H1 (cell line): ENCODE data around the gene KLF6. TPM values are rescaled to one million over a fixed set of nuclear protein-coding genes. Genes with fewer than 3 reads are reported as not detected.

Source experiments
- CTCF ChIA-PET: fragments of 300-600 bp; sonication (Branson Sonifier 250); formaldehyde crosslinking; loops from one replicate; lab custom pipeline; 2021; ENCODE audit not compliant: partially characterized antibody; lab: Charles Lee
- POLR2A ChIA-PET: fragments of 300-600 bp; sonication (Branson Sonifier 250); formaldehyde crosslinking; loops from one replicate; lab custom pipeline; 2021; ENCODE audit warnings: inconsistent platforms; ENCODE audit not compliant: partially characterized antibody; lab: Charles Lee
- DNase-seq, 2 experiments: peaks; one replicate each; pipeline versions ENCODE4 v3.0.0 to v3.0.0-alpha.2; 2010 to 2022; ENCODE audit warnings: low spot score in 2 of 2, low read depth in 1 of 2, mixed read lengths in 1 of 2
- FAIRE-seq: peaks from 2 replicates; lab custom pipeline; 2011; peaks lifted over from hg19 to GRCh38; lab: Jason Lieb, UNC
- H2AFZ ChIP-seq: 2 replicates; pipeline ENCODE4 v1.8.1; 2012; ENCODE audit warnings: low read length, inconsistent platforms
- H2AK5ac ChIP-seq: 2 replicates; pipeline ENCODE4 v1.6.1; 2013; ENCODE audit warnings: low read depth, low read length
- H2BK120ac ChIP-seq: replicated peaks from 2 replicates; pipeline ENCODE3; 2013; ENCODE audit warnings: low read depth, low read length, inconsistent platforms
- H2BK12ac ChIP-seq: 2 replicates; pipeline ENCODE4 v1.6.1; 2013; ENCODE audit warnings: low read depth, low read length
- H2BK15ac ChIP-seq: 2 replicates; pipeline ENCODE4 v1.6.1; 2013; ENCODE audit warnings: low read length
- H2BK20ac ChIP-seq: 2 replicates; pipeline ENCODE4 v1.6.1; 2013; ENCODE audit warnings: low read length
- H2BK5ac ChIP-seq: 2 replicates; pipeline ENCODE4 v1.6.1; 2013; ENCODE audit warnings: low read depth, low read length
- H3K14ac ChIP-seq: 2 replicates; pipeline ENCODE4 v1.6.1; 2013; ENCODE audit warnings: inconsistent platforms; ENCODE audit not compliant: insufficient read length
- H3K18ac ChIP-seq: 2 replicates; pipeline ENCODE4 v1.6.1; 2013; ENCODE audit warnings: low read length; ENCODE audit errors: extremely low read depth
- H3K23ac ChIP-seq: 2 replicates; pipeline ENCODE4 v1.6.1; 2013; ENCODE audit warnings: inconsistent platforms; ENCODE audit not compliant: insufficient read length
- H3K23me2 ChIP-seq: 2 replicates; pipeline ENCODE4 v1.6.1; 2013; ENCODE audit warnings: low read depth, low read length
- H3K27ac ChIP-seq: 2 replicates; pipeline ENCODE4 v1.6.1; 2011; ENCODE audit warnings: low read depth, low read length, inconsistent platforms
- H3K27me3 ChIP-seq, 4 experiments: replicated peaks in 1 of 4; 1 replicate in 1 of 4; 2 replicates in 3 of 4; pipeline versions ENCODE4 v1.6.1 to v1.8.1; 2011 to 2013; ENCODE audit warnings: low read length in 3 of 4, mild to moderate bottlenecking in 3 of 4, inconsistent platforms in 2 of 4, mixed read lengths in 2 of 4, moderate library complexity in 1 of 4; ENCODE audit not compliant: control insufficient read depth in 3 of 4, insufficient read depth in 3 of 4; ENCODE audit errors: extremely low read depth in 1 of 4
- H3K36me3 ChIP-seq, 4 experiments: 2 replicates each; pipeline versions ENCODE4 v1.6.1 to v1.8.1; 2011 to 2013; ENCODE audit warnings: mild to moderate bottlenecking in 4 of 4, low read length in 3 of 4, moderate library complexity in 2 of 4, control low read depth in 1 of 4, inconsistent platforms in 1 of 4; ENCODE audit not compliant: insufficient read depth in 4 of 4, control insufficient read depth in 2 of 4
- H3K4ac ChIP-seq: replicated peaks from 2 replicates; pipeline ENCODE3; 2013; ENCODE audit warnings: low read length, low read depth, mixed read lengths, inconsistent platforms; ENCODE audit not compliant: insufficient read length
- H3K4me1 ChIP-seq, 4 experiments: replicated peaks in 1 of 4; 1 replicate in 1 of 4; 2 replicates in 3 of 4; pipeline versions ENCODE4 v1.6.1 to v1.8.1; 2011 to 2013; ENCODE audit warnings: low read length in 3 of 4, inconsistent platforms in 2 of 4, mixed read lengths in 1 of 4; ENCODE audit not compliant: insufficient read depth in 4 of 4, control insufficient read depth in 3 of 4
- H3K4me2 ChIP-seq, 2 experiments: 2 replicates each; pipeline versions ENCODE4 v1.6.1 to v1.8.1; 2011 to 2013; ENCODE audit warnings: low read depth in 2 of 2, low read length in 2 of 2, control low read depth in 1 of 2, inconsistent platforms in 1 of 2, mild to moderate bottlenecking in 1 of 2; ENCODE audit not compliant: insufficient read depth in 1 of 2
- H3K4me3 ChIP-seq, 4 experiments: fragments of 200-600, 300-600 bp in 1 of 4; sonication (generic), shearing (Covaris generic), sonication (Bioruptor Twin) in 1 of 4; 2 replicates each; pipeline versions ENCODE4 v1.5.1 to v1.8.1; 2011 to 2016; ENCODE audit warnings: low read length in 4 of 4, low read depth in 3 of 4, control low read depth in 2 of 4, inconsistent platforms in 2 of 4, mild to moderate bottlenecking in 2 of 4, mixed read lengths in 1 of 4, moderate library complexity in 1 of 4; ENCODE audit not compliant: insufficient read depth in 2 of 4; ENCODE audit errors: extremely low read depth in 1 of 4
- H3K56ac ChIP-seq: replicated peaks from 2 replicates; pipeline ENCODE3; 2013; ENCODE audit warnings: low read depth, mild to moderate bottlenecking, mixed read lengths, low read length, inconsistent platforms; ENCODE audit not compliant: insufficient read length
- H3K79me1 ChIP-seq: 2 replicates; pipeline ENCODE4 v1.6.1; 2013; ENCODE audit warnings: low read depth, low read length, control low read depth
- H3K79me2 ChIP-seq, 2 experiments: 2 replicates each; pipeline versions ENCODE4 v1.6.1 to v1.8.1; 2012 to 2013; ENCODE audit warnings: low read length in 2 of 2, mild to moderate bottlenecking in 2 of 2, inconsistent platforms in 1 of 2; ENCODE audit not compliant: insufficient read depth in 2 of 2, control insufficient read depth in 1 of 2
- H3K9ac ChIP-seq, 4 experiments: replicated peaks in 1 of 4; 1 replicate in 1 of 4; 2 replicates in 3 of 4; pipeline versions ENCODE4 v1.6.1 to v1.8.1; 2011 to 2013; ENCODE audit warnings: low read depth in 3 of 4, low read length in 3 of 4, control low read depth in 2 of 4, mild to moderate bottlenecking in 2 of 4, moderate library complexity in 2 of 4, inconsistent platforms in 1 of 4; ENCODE audit errors: extremely low read depth in 1 of 4
- H3K9me3 ChIP-seq, 2 experiments: 2 replicates each; pipeline versions ENCODE4 v1.6.1 to v1.8.1; 2012 to 2013; ENCODE audit warnings: mild to moderate bottlenecking in 2 of 2, moderate library complexity in 2 of 2, control low read depth in 1 of 2, inconsistent platforms in 1 of 2, low read depth in 1 of 2, low read length in 1 of 2, mixed read lengths in 1 of 2; ENCODE audit not compliant: insufficient read depth in 2 of 2
- H4K20me1 ChIP-seq, 2 experiments: replicated peaks in 1 of 2; 2 replicates each; pipeline versions ENCODE3 to v1.8.1; 2011 to 2013; ENCODE audit warnings: inconsistent platforms in 2 of 2, low read length in 2 of 2, mild to moderate bottlenecking in 1 of 2; ENCODE audit not compliant: insufficient read depth in 2 of 2, control insufficient read depth in 1 of 2
- H4K5ac ChIP-seq: 2 replicates; pipeline ENCODE4 v1.6.1; 2013; ENCODE audit warnings: low read length, low read depth, mixed read lengths, inconsistent platforms; ENCODE audit not compliant: insufficient read length
- H4K8ac ChIP-seq: 2 replicates; pipeline ENCODE4 v1.8.0; 2013; ENCODE audit warnings: mild to moderate bottlenecking, moderate library complexity, low read length, inconsistent platforms; ENCODE audit not compliant: insufficient read depth; ENCODE audit errors: extremely low read depth
- H4K91ac ChIP-seq: replicated peaks from 2 replicates; pipeline ENCODE3; 2013; ENCODE audit warnings: low read length, mixed read lengths, inconsistent platforms; ENCODE audit not compliant: insufficient read length
- CEBPB ChIP-seq: IDR thresholded peaks from 2 replicates; pipeline ENCODE4 v1.6.1; 2012; ENCODE audit warnings: low read depth, low read length
- CHD2 ChIP-seq: IDR thresholded peaks from 2 replicates; pipeline ENCODE4 v1.6.1; 2012; ENCODE audit warnings: low read length, improper control_type of control experiment
- CREB1 ChIP-seq: IDR thresholded peaks from 2 replicates; pipeline ENCODE4 v1.6.1; 2012; ENCODE audit warnings: inconsistent platforms
- CTBP2 ChIP-seq: IDR thresholded peaks from 2 replicates; pipeline ENCODE4 v1.7.0; 2011; ENCODE audit warnings: borderline replicate concordance, mild to moderate bottlenecking, moderate library complexity, mixed read lengths, low read length; ENCODE audit not compliant: insufficient read depth, insufficient read length
- E2F6 ChIP-seq: IDR thresholded peaks from 2 replicates; pipeline ENCODE4 v1.6.1; 2012; ENCODE audit warnings: inconsistent platforms
- GABPA ChIP-seq: IDR thresholded peaks from 2 replicates; pipeline ENCODE4 v1.6.1; 2011; ENCODE audit warnings: mild to moderate bottlenecking, low read length, moderate library complexity, borderline replicate concordance; ENCODE audit not compliant: insufficient read depth
- JUND ChIP-seq: IDR thresholded peaks from 2 replicates; pipeline ENCODE4 v1.6.1; 2011; ENCODE audit warnings: mild to moderate bottlenecking, improper control_type of control experiment, low read length
- KDM1A ChIP-seq: fragments of 200-600, 300-600 bp; sonication (generic); IDR thresholded peaks from 2 replicates; pipeline ENCODE4 v1.7.1; 2016; ENCODE audit warnings: mild to moderate bottlenecking, low read length, borderline replicate concordance
- KDM4A ChIP-seq: IDR thresholded peaks from one replicate; pipeline ENCODE4 v1.7.1; 2012; ENCODE audit warnings: low read depth, mild to moderate bottlenecking, moderate library complexity, low read length, inconsistent platforms; ENCODE audit not compliant: severe bottlenecking
- KDM5A ChIP-seq: fragments of 200-600 bp; IDR thresholded peaks from 2 replicates; pipeline ENCODE4 v1.7.1; 2012; ENCODE audit warnings: mild to moderate bottlenecking, low read length, inconsistent platforms, mixed read lengths
- MAFK ChIP-seq: IDR thresholded peaks from 2 replicates; pipeline ENCODE4 v1.6.1; 2012; ENCODE audit warnings: low read depth, mild to moderate bottlenecking, improper control_type of control experiment, low read length
- SP4 ChIP-seq: IDR thresholded peaks from 2 replicates; pipeline ENCODE4 v1.6.1; 2012; ENCODE audit warnings: low read length, inconsistent platforms
- TBP ChIP-seq: IDR thresholded peaks from 2 replicates; pipeline ENCODE4 v1.6.1; 2011; ENCODE audit warnings: low read depth, low read length, improper control_type of control experiment
- TCF12 ChIP-seq: IDR thresholded peaks from 2 replicates; pipeline ENCODE4 v1.6.1; 2011; ENCODE audit warnings: low read depth, mild to moderate bottlenecking, low read length
- ZNF274 ChIP-seq: IDR thresholded peaks from 2 replicates; pipeline ENCODE4 v1.7.0; 2012; ENCODE audit warnings: low read length, borderline replicate concordance; ENCODE audit errors: extremely low read depth
- WGBS, 2 experiments: shearing (Covaris generic) in 1 of 2; methylation state at CpG; one replicate each; pipeline versions ENCODE4 v1.1.6 to v1.1.7; 2013 to 2015; ENCODE audit warnings: low lambda C conversion rate in 2 of 2, mixed read lengths in 2 of 2, inconsistent platforms in 1 of 2, low coverage in 1 of 2, missing lambda C conversion rate in 1 of 2; ENCODE audit not compliant: insufficient replicate concordance in 2 of 2, insufficient coverage in 1 of 2, insufficient read length in 1 of 2; ENCODE audit errors: extremely low coverage in 1 of 2, missing lambda C conversion rate in 1 of 2; 5-methylcytosine and 5-hydroxymethylcytosine counted together
- polyA plus RNA-seq, 7 experiments: library from polyadenylated mRNA; depleted of rRNA in 3 of 7; stranded (reverse) in 5 of 7; unstranded in 2 of 7; fragments of >200 nt in 5 of 7; fragments of 200-250 nt in 2 of 7; gene quantifications; 1 replicate in 5 of 7; 2 replicates in 1 of 7; 4 replicates in 1 of 7; pipeline versions ENCODE4 v1.2.1 to v1.2.3, GENCODE V29; 2011 to 2013; ENCODE audit warnings: missing spikeins in 2 of 7, mixed read lengths in 2 of 7
- total RNA-seq: library from RNA; stranded (reverse); fragmentation: NEBNext Ultra II Directional; extraction: Animal tissue kit (Norgen Biotek cat#: 25700); gene quantifications from 2 replicates; pipeline ENCODE4 v1.2.1, GENCODE V29; 2021

Gene KLF6
- total and polyA plus RNA-seq, 2 of the 8 experiments (the other 6 are each of a cell fraction or from before 2014, with no cell fraction given): 5.7 to 19.5 TPM

GRCh38 chr10:3748484-3748883 lies 36.5 kb downstream of the KLF6 start:
- no peak overlapping the region for H3K18ac ChIP-seq
- H3K23ac ChIP-seq: no peak overlapping the region
- no peak overlapping the region for H3K4me2 ChIP-seq
- ChIA-PET CTCF (interaction anchor here (0.8 kb wide), 1 partner anchor 371 kb away, joined by 3 read pairs; no protein-coding TSS in a partner anchor), POLR2A (no interaction called here)
- no peak overlapping the region for H2AK5ac ChIP-seq
- H4K8ac ChIP-seq: no peak overlapping the region; the same call in 1 of the 2 replicates
- no peaks in the 10 kb centered on the region for H4K20me1 ChIP-seq
- H3K9me3 ChIP-seq: no peaks in the 10 kb centered on the region
- no peaks in the 10 kb centered on the region for H3K79me1 ChIP-seq
- TF ChIP-seq JUND (no peak), TBP (no peak), KDM4A (no peak), GABPA (no peak), CTBP2 (no peak), KDM1A (no peak), CREB1 (no peak), TCF12 (no peak), MAFK (no peak), ZNF274 (no peak), CHD2 (no peak), KDM5A (no peak), CEBPB (no peak), E2F6 (no peak), SP4 (no peak)
- H2BK120ac ChIP-seq: no peak overlapping the region
- H3K23me2 ChIP-seq: no peaks in the 10 kb centered on the region
- no peak overlapping the region for H2BK20ac ChIP-seq
- H2AFZ ChIP-seq: no peak overlapping the region
- FAIRE-seq: no peak
- no peak overlapping the region for H2BK5ac ChIP-seq
- H4K91ac ChIP-seq: no peak overlapping the region
- H3K4ac ChIP-seq: no peak overlapping the region
- no peak overlapping the region for H3K9ac ChIP-seq
- H3K36me3 ChIP-seq: no peaks in the 10 kb centered on the region
- DNase-seq: no peak
- H3K27ac ChIP-seq: no peak overlapping the region
- H3K56ac ChIP-seq: no peak overlapping the region
- no peak overlapping the region for H3K4me3 ChIP-seq
- H3K79me2 ChIP-seq: no peaks in the 10 kb centered on the region
- H3K14ac ChIP-seq: no peak overlapping the region
- H2BK12ac ChIP-seq: no peak overlapping the region
- WGBS, 2 experiments: 92% methylated on average over 7 of the region's 7 CpGs; no CpG with 5 or more reads in 1 of the 2 experiments
- no peaks in the 10 kb centered on the region for H3K27me3 ChIP-seq
- H4K5ac ChIP-seq: no peak overlapping the region
- H2BK15ac ChIP-seq: no peak overlapping the region
- H3K4me1 ChIP-seq: peaks cover 0 to 6% (median 5%) of the 10 kb centered on the region in 4 experiments; a peak in 4 of 7 replicates
